ENCODE data around the gene KLHL2.
"Not testable (repeated sequence)": the region's sequence is repeated elsewhere in the genome, so short reads cannot be mapped to it uniquely, and the experiment has no call there.

KLHL2 gene

DNA sequence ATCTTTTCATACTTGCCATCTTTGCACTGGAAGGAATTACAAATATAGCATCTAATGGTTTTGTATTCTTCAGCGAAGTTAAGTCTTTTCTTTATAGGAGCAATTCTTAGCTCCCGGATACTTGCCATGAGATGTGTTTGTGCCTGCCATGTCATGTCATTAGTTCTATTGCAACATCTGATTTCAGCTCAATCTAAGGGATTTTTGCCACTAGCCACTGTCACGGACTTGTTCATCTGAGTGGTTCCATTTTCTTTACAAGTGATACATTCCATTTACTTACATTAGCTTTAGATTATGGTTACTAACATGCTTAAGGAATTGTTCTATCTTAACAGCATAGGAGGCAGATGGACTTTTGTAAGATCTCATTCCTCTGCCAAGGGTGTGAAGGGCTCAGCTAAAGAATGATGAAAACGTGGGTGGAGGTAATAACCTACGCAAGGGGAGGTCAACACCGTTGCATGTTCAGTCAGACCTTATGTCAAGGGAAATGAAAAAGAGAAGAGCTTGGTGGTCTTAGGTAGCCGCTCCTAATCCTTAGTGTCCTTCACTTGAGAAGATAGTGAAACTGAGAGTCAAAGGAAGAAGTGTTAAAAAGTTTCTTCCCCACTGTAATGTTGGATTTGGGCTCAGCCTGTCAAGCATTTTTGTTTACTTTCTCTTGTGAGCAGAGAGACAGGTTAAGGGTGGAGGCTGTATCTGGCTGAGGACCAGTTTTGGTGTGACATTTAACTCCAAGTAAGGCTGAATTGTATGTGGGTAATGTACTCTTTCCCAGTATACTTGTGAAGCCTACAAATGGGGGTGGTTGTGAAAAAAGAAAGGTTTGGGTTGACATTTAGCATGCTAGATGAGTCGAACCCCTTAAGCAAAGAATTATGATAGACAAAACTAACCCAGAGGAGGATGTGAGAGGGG is 3.6 kb upstream of the KLHL2 start:
- DNase-seq = no peak

DNA sequence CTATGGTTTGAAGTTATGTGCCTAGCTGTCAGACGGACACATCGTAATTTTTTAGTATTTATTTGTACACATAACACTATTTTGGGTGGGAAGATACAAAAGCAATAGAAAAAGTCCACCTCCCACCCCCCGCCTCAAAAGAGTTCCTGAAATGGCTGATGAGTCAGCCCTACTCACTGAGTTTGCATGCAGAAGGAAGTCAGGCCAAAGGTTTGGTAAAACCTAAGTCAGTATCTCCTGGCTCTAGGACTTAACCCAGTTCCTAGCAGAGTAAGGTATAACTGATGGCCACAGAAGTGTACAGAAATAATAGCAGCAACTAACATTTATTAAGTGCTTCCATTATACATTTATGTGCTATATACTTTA is 2.9 kb upstream of the KLHL2 start:
- no peak for DNase-seq

DNA sequence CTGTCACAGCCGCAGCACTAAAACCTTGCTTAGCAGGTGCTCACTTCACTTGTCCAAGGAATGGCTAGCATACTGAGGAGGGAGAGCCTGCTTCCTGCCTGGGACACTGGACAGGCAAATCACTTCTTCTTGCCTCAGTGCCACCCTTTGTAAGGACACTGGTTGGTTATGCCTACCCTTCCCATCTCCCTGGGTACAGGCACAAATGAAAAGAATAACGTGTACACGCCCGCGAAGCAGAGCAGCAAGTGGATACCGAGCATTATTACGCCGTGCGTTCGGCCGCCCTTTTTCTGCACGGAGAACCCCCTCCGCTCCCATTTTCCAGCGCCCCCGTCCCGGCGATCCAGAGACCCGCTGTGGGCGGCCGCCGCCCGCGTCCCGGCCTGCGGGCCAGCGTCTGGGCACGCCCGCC is 338 bp upstream of the KLHL2 start:
- no peak for DNase-seq

DNA sequence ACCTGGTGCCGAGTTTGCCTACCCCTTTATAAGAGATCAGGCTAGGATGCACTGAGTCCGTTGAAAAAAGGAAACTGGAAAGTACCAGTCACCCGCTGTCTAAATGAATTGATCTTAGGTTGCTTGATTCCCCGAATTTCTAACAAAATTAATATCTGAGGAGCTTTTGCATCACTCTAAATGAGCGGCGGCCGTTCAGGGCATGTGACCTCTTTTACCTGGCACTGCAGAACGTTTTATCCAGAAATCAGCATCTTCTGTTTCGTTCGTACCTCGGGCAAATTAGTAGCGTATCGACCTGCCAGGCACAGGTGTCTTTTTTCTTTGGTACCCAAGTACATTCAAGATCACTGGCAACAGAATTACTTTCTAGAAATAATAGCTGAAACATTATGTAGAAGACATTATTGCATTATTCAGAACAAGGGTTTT is 876 bp downstream of the KLHL2 start:
- DNase-seq = no peak

DNA sequence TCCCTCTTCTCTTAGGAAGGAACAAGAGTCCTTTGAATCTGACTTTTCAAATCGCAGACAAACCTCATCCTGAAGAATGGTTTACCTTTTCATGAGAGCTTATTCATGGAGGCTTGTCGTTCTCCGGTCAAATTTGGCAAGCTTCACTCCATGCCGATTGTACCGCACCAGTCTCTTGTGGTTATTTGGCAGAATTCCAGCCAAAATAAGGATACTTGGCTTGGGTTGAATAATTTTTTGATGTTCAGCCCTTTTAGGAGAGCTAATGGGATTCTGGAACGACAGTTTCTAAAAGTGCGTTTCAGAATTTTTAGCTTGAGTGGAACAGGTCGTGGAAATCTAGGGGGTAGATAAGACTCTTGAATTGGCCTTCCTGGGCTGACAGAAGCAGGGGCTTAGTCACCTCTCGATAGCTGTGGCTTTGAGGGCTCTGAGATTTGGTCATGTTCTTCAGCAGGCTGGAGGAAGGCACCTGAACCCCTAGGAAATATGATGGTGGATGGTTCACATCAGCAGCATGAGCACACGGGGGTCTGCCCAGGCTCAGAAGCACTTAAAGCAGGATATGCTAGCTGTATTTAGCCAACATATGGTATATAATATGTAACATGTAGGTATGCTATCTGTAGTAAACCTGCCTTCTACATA is 1.5 kb downstream of the KLHL2 start:
- DNase-seq = no peak

DNA sequence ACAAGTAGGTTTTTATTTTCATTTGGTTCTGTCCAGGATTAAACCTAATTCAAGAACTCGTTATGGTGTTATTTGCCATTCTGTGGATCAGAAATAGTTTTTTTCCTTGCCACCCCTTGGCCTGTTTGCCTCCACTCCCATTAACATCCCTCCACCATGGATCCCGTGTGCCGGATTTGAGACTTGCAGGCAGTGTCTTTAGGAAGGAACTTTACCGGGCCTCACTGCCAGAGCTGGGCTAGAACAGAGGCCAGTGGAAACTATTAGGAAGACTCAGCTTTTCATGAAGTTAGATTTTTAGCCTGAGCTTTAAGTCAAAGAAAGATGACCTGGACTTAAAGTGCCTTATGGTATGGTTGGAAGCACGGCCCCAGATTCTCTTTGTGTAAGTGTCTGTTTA is 2.4 kb downstream of the KLHL2 start:
- DNase-seq = no peak

DNA sequence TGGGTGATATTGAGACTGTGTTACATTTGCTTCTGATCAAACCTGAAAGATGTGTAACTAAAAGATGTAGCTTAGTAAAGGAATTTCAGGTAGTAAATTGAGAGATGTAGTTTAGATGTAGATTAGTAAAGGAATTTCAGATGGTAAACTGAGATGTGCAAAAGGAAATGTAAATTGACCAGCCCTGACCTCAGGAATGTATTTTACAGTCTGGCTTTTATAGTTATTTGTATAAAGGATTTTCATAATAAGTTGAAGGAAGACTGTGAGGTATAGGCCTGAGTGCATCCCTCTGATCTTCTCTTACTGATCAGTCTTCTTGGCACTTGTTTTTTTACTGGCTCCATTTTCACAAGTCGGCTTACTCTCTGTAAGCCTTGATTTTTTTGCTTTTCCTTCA is 3.2 kb downstream of the KLHL2 start:
- DNase-seq = no peak

DNA sequence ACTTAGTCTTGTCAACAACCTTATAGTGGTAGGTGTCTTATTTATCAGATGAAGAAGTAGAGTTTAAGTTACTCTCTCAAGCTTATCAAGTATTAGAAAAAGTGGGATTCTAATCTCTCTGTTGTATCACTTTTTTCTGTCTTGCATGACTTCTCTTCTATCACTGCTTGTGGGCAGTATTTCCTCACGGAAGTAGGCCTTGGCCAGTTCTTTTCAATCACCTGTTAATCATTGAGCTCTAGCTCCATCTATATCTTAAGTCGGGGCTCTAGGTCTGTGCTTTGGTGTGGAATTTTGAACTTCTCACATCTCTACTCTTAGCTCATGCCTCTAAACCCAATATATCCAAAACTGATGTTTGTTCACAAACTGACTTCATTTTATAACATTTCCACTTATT is 5.3 kb downstream of the KLHL2 start:
- DNase-seq = not testable (repeated sequence)

DNA sequence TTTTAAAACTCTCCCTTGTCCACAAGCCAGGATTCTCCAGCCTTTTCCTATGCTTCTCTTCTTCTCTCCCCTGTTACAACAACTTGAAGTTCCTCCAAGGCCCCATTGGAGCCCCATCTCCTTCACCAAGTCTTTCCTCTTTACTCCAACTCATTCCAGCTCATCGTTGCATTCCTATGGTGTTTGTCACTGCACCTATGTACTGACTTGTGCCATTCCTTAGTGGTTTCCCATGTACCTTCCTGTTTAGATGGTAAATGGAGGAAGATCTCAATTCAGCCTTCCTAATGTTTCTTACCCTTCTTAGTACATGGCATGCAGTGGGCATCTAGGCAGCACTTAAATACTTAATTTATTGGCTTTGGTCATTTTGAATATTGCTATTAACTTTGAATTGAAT is 6.0 kb downstream of the KLHL2 start:
- not testable (repeated sequence) for DNase-seq

DNA sequence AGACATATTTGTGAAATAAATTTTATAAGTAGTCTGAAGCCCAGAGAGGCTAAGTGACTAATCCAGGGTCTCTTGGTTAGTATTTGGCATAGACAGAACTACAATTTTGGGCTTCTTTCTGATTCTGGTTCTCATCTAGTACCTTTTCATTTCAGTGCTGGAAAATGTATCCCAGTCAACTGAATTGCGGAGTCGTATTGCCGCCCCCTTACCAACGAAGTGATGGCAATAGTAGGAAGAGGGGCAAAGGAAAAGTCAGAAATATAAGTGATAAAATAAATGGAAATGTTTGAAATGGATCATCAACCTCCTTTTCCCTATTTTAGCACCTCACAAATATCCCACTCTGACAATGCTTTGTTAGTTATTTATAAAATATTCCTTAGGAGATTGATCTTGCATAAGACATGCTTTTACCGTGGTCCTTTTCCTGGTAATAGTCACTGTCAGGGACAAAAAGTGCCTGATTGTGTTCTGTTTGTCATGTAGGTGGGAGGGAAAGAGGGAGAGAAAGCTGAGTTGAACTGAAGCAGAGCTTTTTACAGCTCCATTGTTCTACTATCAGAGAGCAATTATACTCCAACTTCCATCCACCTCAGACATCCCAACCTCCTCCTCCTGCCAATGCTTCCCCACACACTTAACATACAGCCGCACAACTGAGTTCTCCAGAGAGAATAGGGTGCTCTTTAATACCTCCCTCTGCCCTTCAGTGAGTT is 6.8 kb downstream of the KLHL2 start:
- not testable (repeated sequence) for DNase-seq

DNA sequence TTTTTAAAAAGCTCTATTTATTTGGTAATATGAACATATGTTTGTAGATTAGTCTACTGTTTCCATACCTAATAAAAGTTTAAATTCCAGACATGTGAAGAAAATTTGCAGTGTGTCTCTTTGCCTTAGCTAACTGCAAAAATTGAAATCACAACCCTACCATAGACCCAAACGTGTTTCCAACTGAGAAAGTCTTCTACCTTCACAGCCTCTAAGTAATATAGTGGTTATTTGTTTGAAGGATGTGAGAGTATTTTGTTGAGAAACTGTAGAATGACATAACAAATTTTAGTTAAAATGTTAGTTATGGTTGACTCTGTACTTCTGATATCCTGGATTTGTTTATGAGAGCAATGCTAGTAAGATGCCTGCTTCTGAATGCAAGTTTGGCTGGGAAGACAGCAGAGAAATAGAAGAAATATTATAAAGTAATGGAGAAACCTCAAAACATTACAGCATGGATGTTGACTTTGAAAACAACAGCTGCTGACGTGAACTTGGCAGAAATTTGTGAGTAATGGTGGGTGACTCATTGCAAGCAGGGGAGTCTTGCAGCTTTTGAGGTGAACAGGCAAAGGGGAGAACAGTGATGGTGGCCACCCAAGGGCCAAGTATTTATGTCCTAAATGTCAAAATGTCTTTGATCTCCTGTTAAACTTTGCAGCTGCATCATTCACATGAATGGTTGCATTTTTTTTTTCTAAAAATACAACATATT is 7.8 kb downstream of the KLHL2 start:
- not testable (repeated sequence) for DNase-seq

DNA sequence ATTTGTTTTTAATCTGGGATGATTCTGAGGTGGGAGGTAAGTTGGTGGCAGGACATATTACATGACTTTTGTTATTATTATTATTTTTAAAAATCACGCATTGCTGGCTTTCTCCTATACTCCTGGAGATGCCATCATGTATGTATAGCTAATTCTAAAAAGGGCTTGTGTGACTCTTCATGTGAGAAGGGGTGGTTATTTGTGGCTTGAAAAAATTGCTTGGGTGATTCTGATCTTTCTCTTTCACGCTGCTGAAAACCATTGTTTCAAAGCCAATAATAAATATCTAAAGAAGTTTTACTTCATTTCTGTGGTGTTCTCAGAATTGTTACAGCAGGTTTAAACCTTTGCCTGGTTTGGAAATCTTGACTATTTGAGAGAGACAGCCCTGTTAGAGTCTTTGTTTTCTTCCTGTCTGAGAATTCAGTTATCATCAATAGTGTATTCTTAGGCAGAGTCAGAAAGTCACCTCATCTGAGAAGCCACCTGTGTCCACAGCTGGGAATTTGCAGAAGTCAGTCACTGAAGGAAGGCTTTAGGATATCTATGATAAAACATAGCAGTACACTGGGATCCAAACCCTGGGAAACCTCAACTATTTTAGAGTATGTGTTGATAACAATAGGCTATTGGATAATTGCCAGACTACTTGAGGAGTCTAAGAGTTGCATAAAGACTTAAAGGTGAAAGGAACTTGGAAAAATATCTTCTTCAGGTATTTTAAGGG is 8.6 kb downstream of the KLHL2 start:
- DNase-seq = not testable (repeated sequence)

DNA sequence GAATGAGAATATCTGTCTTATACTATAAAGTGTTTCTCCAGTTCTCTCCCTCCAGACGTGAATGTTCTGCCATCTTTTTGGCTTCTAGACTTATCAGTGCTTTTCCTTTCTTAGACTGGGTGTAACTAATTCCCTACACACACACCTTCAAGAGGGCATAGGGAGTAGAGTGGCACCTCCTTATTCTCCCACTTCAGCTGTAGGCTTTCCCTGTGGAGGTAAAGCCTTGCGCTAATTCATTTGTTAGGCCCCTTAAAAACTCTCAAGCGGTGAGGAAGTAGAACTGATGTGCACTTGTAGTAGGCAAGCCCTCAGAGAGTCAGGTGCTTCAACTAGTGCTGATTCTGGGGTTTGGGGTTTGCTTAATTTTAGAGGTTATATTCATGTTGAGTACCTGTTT is 10.0 kb downstream of the KLHL2 start:
- DNase-seq = no peak

DNA sequence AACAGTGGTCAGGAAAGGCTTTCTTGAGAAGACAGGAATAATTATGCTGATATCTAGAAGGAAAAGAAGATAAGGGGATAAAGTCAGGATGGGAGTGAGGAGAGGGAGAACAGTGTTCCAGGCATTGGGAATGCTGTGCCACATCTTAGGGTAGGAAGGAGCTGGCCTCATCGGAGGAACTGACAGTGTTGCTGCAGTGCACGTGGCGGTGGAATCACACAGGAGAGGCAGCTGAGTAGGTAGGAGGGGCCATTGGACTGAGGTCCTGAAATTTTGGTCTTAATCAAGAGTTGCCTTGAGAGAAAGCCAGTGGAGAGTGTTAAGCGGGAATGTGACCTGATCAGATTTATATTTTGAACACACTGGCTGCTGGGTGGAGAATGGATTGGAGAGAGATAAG is 13.9 kb downstream of the KLHL2 start:
- not testable (repeated sequence) for DNase-seq

DNA sequence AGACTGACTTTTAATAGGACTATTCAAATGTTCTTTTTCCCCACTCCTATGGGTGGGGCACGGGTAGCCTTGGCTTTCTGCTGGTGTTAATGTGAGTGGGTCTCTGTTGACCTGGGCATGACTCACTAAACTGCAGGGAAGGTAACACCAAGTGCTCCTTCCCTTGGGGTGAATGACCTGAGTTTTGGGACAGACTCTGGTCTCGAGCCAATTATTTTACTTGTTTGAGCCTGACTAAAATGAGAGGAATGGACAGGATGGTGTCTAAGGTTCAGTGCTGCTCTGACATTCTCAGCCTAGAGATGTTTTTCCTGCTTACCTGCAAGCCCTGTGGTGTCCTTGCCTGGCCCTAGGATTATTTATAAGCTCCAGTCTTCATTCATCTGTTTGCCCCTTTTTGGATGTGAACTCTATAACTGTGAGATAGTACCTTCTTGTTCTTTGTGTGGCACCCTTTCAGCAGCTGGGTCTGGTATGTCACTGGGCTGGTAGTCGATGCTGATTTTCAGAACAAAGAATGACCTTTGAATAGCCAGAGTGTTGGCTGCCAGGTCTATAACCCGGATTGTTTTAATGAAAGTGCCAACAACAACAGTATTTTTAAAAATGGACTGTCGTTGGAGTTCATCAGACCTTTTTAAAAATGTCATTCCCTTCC is 14.8 kb downstream of the KLHL2 start:
- DNase-seq = not testable (repeated sequence)

DNA sequence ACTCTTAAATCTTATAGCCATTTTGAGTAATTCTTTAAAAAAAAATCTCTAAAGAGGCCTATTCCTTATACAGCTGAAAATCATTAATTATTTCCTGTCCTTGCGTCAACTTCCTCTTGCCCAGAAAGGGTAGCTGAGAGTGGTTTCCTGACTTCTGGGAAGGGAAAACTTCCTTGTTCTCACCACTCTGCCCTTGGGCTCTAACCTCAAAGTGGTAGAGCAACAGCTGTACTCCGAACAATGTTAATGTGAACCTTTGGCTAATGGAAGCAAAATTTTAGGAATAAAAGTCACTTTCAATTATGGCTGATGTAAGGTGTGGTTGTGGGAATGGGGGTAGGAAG is 15.3 kb downstream of the KLHL2 start:
- no peak for DNase-seq

DNA sequence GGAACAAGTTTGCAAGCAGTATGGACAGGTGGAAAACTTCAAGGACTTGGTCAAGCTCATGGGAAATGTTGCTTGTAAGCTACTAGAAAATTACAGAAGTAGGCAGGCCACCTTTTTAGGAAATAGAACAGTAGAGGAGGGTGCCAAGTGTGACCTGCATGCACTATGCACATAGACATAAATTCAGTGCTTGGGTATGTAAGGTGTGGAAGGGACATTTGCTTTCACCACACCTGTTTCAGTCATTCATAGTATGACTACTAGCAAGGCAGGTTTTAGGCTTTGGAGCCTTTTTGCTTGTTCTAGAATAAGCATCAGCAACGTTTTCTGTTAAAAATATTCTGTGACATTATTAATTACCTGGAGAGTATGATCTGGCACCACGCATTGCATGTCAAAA is 20.0 kb downstream of the KLHL2 start:
- DNase-seq = not testable (repeated sequence)

DNA sequence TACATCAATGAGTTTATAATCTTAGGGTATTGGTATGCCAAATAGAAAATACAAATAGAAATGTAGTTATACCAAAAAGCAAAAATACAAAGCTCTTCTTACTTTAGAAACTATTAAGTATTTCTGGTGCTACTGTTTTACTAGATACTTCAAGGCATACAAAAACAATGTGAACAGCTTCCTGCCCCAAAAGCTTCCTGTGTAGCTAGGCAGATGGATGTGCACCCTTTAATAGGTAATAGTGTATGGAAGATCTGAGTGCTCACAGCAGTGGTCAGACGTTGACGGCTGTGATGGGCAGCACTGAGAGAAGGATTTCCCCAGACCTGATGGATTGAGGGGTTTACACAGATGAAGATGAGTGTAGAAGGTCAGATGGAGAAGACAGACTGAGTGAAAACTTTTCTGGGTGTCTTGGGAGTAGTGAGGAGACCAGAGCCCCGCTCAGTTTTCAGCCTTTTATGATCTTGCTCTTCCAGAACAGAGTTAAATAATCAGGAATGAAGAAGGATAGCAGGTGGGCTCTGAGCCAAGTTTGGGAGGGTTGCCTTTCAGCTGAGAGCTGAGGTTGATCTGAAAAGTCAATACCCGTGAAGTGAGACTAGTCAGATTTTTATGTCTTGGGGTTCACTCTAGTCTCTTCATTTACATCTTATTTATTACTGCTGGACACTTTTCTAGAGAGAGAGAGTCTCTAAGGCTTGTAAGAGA is 22.3 kb downstream of the KLHL2 start:
- not testable (repeated sequence) for DNase-seq

DNA sequence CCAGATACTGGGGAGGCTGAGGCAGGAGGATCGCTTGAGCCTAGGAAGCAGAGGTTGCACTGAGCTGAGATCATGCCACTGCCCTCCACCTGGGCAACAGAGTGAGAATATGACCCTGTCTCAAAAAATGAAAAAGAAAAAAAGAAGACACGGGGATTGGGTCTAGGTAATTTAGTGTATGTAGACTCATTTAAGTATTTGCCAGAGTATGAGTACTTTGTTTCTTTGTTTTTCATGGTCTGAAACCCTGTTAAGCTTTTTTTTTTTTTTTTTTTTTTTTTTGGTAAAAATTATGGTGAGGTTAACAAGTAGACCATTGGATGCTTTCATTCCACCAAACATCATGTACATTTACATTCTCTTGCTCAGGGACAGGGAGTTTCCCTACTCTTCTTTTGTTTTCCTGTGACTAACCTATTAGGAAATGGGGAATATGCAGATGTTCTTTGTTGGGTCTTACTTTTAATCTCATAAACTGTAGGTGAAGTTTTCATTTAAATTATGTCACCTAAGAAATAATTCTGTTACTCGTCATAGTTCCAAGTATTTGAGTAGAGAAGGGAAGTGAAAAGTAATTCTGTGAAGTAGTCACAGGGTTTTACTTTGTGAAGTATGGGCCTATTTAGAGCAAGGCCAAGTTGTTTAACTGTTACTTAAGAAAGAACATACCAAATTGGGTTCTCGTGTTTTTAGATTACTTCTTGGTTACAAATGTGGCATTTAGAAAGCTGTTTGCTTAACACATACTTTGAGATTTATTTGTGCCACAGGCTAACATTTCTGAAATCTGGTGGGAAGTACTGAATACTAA is 25.5 kb downstream of the KLHL2 start:
- DNase-seq = not testable (repeated sequence)

DNA sequence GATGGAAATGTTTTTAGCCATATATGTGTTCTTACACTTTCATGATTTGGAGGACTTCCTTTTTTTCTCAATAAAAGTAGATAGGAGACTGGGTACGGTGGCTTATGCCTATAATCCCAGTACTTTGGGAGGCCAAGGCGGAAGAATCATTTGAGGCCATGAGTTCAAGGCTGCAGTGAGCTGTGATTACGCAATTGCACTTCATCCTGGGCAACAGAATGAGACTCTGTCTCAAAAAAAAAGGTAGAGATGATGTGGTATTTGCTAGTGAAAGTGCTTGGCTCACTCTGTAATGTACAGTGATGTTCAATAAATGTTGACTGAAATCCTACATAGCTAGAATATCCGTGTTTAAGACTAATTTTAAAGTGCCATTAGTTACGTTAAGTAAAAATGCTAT is 27.4 kb downstream of the KLHL2 start:
- DNase-seq = no peak

Data from activated gamma-delta T cell (primary cell).